Osteocyte (in vitro differentiated cells): ENCODE measurements around the gene NDUFA3. TPM values are rescaled to one million over a fixed set of nuclear protein-coding genes. Genes with fewer than 3 reads are reported as not detected.
A peak's percentile ranks its signal among the peaks of the same experiment; 100 is the strongest.

Source experiments
- DNase-seq: peaks from one replicate; pipeline ENCODE4 v3.0.0; 2021; ENCODE audit warnings: mixed read lengths; ENCODE audit not compliant: unreplicated experiment; ENCODE audit errors: extremely low spot score
- H3K27ac Mint-ChIP-seq: one replicate; pipeline ENCODE4 v1.8.0; 2021; ENCODE audit warnings: mild to moderate bottlenecking, mixed read lengths; ENCODE audit not compliant: unreplicated experiment
- H3K27me3 Mint-ChIP-seq: one replicate; pipeline ENCODE4 v1.8.0; 2021; ENCODE audit warnings: mixed read lengths; ENCODE audit not compliant: unreplicated experiment
- H3K36me3 Mint-ChIP-seq: one replicate; pipeline ENCODE4 v1.8.0; 2021; ENCODE audit warnings: mixed read lengths; ENCODE audit not compliant: unreplicated experiment
- H3K4me1 Mint-ChIP-seq: one replicate; pipeline ENCODE4 v1.8.0; 2021; ENCODE audit warnings: mixed read lengths; ENCODE audit not compliant: unreplicated experiment
- H3K4me3 Mint-ChIP-seq: one replicate; pipeline ENCODE4 v1.8.0; 2021; ENCODE audit warnings: mild to moderate bottlenecking, moderate library complexity, mixed read lengths; ENCODE audit not compliant: unreplicated experiment
- H3K9me3 Mint-ChIP-seq: one replicate; pipeline ENCODE4 v1.8.0; 2021; ENCODE audit warnings: mixed read lengths; ENCODE audit not compliant: unreplicated experiment
- total RNA-seq: library from RNA; stranded (reverse); gene quantifications from 2 replicates; pipeline ENCODE4 v1.2.1, GENCODE V29; 2021
- TF ChIP-seq, protein P1 (sequence below): fragments of 200-600 bp; sonication (generic); IDR thresholded peaks from 2 replicates; pipeline ENCODE4 v1.5.0; 2021; ENCODE audit warnings: antibody characterized with exemption, mild to moderate bottlenecking, moderate library complexity

The NDUFA3 gene
- total RNA-seq, 1 donor from 2014 or later = 132 TPM

DNA sequence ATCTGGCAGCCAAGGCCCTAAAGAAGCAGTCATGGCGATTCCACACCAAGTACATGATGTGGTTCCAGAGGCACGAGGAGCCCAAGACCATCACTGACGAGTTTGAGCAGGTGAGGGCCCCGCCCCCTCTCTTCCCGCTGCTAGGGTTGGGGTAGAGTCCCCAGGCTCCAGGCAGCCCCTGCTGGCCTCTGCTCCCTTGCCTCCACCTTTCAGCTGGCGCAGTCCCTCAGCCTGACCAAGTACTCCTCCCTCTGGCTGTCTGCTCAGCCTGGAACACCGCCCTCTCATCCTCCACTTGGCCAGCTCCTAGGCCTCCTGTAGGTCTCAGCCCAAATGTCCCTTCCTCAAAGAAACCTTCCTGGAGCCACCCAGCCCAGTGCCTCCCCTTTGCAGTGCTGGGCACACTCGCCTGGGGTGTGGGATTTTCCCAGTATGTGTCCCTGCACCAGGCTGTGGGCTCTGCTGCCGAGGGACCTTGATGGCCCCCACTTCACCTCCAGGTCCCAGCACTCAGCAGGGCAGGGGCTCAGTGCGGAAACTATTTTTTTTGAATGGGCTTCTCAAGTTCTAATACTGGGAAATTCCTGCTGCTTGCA lies 51.2 kb downstream of the NDUFA3 start:
- Mint-ChIP-seq H3K4me3 (no peak overlapping the region), H3K27ac (peak overlapping the region; percentile 54), H3K36me3 (peaks cover 43% of the 10 kb centered on the region), H3K27me3 (no peaks in the 10 kb centered on the region), H3K9me3 (no peaks in the 10 kb centered on the region), H3K4me1 (peaks cover 16% of the 10 kb centered on the region)
- no peak for DNase-seq
- TF ChIP-seq, protein P1, sequence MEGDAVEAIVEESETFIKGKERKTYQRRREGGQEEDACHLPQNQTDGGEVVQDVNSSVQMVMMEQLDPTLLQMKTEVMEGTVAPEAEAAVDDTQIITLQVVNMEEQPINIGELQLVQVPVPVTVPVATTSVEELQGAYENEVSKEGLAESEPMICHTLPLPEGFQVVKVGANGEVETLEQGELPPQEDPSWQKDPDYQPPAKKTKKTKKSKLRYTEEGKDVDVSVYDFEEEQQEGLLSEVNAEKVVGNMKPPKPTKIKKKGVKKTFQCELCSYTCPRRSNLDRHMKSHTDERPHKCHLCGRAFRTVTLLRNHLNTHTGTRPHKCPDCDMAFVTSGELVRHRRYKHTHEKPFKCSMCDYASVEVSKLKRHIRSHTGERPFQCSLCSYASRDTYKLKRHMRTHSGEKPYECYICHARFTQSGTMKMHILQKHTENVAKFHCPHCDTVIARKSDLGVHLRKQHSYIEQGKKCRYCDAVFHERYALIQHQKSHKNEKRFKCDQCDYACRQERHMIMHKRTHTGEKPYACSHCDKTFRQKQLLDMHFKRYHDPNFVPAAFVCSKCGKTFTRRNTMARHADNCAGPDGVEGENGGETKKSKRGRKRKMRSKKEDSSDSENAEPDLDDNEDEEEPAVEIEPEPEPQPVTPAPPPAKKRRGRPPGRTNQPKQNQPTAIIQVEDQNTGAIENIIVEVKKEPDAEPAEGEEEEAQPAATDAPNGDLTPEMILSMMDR = no peak

DNA sequence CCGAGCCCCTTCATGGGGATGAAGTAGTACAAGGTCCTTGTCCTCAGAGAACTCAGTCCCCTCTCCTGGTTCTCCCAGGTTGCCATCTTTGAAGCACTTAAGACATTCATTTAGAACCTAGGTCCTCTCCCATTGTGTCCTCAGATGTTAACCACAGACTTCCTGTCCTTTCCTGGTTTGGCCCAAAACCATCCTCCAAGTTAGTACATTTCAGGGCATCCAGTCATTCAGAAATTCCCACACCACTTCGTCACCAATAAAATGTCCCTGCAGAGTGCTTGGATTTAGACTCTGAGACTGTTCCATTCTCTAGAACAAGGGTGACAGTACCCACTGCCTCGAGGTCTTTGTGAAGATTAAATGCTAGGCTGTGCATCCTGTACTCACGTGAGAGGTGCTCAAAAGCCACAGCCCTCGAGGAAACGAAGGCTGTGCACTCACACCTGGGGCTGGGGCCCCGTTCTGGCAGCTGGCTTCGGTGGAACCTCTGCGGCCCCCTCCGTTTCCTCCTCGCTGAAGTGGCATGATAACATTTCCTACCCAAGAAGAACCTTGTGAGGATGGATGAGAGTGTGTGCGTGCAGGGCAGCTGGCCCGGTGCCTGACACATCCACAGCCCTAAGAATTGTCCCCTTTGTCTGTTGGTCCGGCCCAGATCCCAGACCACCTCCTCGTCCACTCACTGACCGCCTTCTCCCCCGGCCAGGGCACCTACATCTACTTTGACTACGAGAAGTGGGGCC lies 52.1 kb downstream of the NDUFA3 start:
- Mint-ChIP-seq H3K36me3 (peaks cover 34% of the 10 kb centered on the region), H3K4me3 (no peak overlapping the region), H3K4me1 (peaks cover 21% of the 10 kb centered on the region), H3K27me3 (no peaks in the 10 kb centered on the region), H3K27ac (no peak overlapping the region), H3K9me3 (no peaks in the 10 kb centered on the region)
- DNase-seq = no peak
- TF ChIP-seq, protein P1 = no peak

DNA sequence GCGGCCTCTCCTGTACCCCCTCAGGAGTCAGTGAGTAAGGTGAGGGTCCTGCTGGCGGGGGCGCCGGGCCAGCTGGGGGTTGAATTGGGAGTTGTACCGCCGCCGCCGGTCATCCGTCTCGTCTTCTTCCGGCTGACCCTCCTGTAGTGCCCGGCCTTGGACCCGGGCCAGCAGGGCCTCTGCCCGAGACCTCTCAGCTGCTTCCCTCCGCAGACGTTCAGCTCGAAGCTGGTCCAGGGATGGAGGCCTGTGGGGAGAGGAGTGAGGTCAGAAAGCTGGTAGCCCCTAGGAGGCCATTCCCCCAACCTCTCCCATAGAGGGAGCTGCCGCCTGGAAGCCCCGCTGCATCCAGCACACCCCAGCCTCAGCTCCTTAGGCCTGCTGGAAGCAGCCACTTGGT lies 53.0 kb downstream of the NDUFA3 start:
- TF ChIP-seq, protein P1 = no peak
- H3K27me3 Mint-ChIP-seq = no peaks in the 10 kb centered on the region
- H3K4me1 Mint-ChIP-seq = peaks cover 30% of the 10 kb centered on the region
- DNase-seq = no peak
- H3K9me3 Mint-ChIP-seq = no peaks in the 10 kb centered on the region
- H3K4me3 Mint-ChIP-seq = no peak overlapping the region
- H3K27ac Mint-ChIP-seq = no peak overlapping the region
- peaks cover 29% of the 10 kb centered on the region for H3K36me3 Mint-ChIP-seq

GRCh38 chr19:54156490-54156889 lies 53.8 kb downstream of the NDUFA3 start:
- Mint-ChIP-seq H3K4me1 (peaks cover 34% of the 10 kb centered on the region), H3K27ac (no peak overlapping the region), H3K36me3 (peaks cover 25% of the 10 kb centered on the region), H3K27me3 (no peaks in the 10 kb centered on the region), H3K4me3 (no peak overlapping the region), H3K9me3 (no peaks in the 10 kb centered on the region)
- TF ChIP-seq, protein P1 = no peak
- no peak for DNase-seq

DNA sequence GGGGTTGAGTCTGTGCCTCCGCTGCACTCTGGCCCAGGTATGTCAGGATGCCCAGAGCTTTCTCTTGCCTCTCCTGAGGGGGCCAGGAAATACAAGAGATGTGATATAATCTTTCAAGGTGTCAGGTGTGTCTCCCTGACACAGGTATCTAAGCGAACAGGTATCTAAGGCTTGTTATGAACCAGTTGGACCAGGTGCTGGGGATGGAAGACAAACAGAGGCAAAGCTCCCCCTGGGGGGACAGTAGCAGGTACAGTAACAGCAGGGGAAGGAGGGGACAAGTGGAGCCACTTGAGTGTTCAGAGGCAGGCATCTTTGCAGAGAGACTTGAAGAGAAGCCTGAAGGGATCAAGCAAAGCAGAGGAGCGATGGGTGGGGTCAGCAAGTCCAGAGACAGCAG lies 54.3 kb downstream of the NDUFA3 start:
- no peaks in the 10 kb centered on the region for H3K9me3 Mint-ChIP-seq
- peaks cover 25% of the 10 kb centered on the region for H3K36me3 Mint-ChIP-seq
- H3K27ac Mint-ChIP-seq = no peak overlapping the region
- no peak for DNase-seq
- H3K4me1 Mint-ChIP-seq = peaks cover 37% of the 10 kb centered on the region
- H3K4me3 Mint-ChIP-seq = no peak overlapping the region
- H3K27me3 Mint-ChIP-seq = no peaks in the 10 kb centered on the region
- TF ChIP-seq, protein P1 = no peak
